Measurements from ENCODE around the gene C1orf94. TPM values are rescaled to one million over a fixed set of nuclear protein-coding genes. Genes with fewer than 3 reads are reported as not detected.

C1orf94 gene, protein sequence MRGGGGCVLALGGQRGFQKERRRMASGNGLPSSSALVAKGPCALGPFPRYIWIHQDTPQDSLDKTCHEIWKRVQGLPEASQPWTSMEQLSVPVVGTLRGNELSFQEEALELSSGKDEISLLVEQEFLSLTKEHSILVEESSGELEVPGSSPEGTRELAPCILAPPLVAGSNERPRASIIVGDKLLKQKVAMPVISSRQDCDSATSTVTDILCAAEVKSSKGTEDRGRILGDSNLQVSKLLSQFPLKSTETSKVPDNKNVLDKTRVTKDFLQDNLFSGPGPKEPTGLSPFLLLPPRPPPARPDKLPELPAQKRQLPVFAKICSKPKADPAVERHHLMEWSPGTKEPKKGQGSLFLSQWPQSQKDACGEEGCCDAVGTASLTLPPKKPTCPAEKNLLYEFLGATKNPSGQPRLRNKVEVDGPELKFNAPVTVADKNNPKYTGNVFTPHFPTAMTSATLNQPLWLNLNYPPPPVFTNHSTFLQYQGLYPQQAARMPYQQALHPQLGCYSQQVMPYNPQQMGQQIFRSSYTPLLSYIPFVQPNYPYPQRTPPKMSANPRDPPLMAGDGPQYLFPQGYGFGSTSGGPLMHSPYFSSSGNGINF
- total RNA-seq, result not detected

DNA sequence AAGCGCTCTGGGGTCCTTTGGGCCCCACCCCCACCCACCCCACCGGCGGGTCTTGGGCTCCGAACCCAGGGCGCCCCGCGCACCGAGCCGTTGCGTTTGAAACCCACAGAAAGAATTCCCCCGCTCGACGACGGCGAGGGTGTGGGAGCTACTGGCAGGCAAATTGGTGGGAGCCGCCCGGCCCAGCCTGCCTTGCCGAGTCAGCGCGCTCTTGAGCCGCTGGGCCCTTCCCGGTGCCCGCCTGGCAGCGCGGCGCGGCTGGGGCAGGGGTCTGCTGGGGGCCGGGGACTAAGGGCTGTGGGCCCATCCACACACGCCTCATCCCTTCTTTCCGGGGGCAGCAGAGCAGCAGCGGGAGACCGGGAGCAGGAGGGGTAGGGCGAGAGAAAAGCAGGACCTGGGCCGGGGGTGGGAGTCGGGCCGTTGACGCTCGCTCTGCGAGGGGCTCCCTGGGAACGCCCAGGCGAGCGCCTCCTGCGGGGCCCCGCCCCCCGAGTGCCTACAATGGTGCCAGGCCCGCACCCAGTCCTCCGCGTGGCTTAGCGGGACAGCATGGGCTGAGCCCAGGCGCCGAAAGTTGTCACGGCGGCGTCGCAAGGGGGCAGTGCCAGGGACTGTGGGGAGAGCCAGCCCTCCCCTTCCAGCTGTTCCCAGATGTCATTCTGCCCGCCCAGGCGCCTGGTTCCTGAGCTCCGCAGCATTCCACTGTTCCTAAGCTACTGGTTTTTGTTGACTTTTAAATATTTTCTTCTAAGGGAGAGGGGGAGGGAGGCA is at the start of gene C1orf94:
Gene C1orf94 (plus strand): TSS at position 78 of the 774 bp plus-strand sequence. CDS start 883 bp downstream, outside the sequence.
- no peak for DNase-seq

DNA sequence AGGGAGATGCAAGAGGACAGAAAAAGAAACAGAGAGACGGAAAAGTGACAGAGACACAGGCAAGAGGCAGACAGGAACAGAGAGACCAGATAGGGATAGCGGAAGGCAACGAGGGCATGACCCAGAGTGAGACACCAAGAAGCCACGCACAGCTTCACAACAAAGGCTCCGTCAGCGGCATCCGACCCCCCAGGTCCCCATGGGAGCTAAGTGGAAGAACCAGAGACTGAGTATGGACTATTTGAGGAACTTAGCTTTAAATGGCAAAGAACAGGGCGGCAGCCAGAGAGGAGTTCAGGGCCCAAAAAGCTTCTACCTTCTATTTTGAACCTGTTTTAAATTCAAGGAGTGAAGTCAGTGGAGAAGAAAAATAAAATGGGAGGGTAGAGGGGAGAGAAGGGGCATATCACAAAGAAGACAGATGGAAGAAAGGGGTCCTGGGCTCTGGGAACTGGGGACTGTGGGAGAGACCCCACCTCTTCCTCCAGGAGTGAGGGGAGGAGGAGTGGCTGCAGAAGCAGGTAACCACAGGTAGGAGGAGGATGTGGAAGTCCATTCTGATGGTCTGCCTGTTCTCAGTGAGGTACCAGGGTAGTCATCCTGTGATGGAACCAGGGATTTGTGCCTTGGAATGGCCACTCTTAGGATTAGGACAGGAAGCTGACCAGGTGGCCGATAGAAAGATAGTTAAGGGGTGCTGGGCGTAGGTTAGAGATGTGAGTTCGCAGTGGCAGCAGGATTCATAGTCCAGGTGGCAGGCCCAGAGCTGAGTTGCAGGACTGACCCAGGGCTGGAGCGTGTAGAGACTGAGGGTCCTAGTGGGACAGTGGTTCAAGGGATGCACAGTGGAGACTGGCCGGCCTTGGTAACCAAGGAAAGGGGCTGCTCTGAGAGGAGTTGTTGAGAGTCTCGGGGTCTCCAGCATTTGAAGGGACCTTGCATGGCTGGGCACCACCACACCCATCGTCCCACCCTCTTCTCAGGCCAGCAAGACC is 49.4 kb upstream of the C1orf94 start:
- no peak for DNase-seq

DNA sequence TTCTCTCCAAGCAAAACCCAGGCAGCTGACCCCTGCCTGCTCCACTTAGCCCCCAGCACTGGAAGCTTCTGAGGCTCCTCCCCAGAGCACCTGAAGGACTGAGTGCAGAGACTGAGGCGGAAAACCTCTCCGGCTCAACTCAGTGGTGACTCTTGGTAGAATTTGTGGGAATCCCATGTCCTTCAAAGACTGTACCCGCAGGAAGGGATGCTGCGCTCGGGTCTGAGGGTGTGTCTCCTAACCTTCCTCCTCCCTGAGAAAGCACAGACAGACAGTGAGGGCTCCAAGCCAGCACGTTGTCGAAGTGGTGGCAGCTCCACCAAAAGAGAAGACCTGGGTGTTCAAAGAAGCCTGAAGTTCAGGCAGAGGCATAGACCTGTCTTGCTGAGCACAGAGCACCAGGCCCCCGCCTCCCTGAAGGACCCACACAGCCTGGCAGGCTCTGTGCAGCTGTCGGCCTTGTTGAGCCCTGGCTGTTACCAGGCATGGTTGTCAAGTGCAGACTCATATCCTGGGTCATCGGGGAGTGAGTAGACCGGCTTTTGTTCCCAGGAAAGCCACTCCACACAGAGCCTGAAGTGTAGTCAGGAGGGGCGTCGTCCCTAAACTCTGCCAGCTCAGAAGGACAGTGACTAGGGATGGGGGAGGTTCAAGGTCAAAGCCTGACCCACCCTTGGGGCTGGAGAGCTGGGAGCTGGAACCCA is 48.4 kb upstream of the C1orf94 start:
- no peak for DNase-seq

DNA sequence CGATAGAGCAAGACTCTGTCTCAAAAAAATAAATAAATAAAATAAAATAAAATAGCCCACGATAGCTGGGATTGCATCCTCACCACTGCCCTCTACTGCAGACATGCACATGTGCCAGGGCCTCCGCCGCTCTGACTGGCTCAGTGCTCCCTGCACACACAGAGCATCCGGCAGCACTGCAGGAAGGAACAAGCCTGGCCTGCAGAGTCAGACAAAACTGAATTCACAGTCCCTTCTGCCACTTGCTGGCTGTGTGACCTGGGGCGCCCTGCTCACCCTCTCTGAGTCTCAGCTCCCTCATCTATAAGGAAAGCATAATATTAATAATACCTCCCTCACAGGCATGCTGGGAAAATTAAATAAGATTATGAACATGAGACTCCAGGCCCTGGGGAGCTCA is 47.1 kb upstream of the C1orf94 start:
- DNase-seq, result no peak

DNA sequence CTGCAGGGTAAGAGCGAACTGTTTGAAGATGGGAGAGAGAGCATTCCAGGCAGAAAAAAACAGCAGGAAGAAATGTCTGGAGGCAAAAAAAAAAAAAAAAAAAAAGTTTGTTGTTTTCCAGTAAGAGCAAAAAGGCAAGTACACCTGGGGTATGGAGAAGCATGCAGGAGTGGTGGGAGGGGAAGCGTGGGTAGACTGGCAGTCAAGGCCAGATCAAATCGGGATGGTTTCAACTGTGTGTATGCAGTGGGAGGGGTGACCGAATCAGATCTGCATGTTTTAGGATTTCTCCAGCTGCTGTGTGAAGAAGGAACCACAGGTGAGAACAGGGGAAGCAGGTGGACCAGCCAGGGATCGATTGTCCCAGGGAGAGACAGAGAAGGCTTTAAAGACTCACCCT is 46.4 kb upstream of the C1orf94 start:
- DNase-seq, result no peak

DNA sequence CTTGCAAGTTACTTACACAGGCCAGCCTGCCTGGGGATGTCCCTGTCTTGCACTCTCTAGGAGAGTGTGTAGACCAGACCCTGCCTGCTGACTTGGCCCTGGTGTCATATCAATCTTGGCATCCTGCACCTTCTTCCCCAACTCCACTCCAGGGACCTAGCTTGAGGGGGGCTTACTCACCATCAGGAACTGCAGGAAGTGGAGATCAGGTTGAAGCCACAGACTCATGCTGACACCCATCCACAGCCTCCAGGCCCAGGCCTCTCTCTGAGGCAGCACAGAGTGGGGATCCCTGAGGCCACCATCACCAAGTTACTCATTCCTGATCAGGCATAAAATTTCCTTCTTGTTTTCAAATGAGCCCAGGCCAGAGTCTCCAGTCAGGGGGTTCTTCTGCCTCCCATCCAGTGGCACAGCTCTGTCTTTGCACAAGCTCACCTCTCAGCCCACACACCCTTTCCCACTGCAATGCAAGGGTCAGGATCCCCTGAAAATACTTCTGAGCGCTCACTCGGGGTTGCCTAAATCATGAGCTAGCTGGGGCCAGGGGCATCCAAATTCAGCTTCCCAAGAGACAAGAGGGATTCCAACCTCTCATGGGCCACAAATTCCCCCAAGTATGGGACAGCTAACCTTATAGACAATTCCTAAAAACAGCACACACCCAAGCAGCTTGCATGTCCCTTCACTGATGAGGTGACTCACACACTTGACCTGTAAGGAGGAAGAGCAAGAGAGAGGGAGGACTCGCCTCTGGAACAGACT is 45.1 kb upstream of the C1orf94 start:
- DNase-seq, result no peak

DNA sequence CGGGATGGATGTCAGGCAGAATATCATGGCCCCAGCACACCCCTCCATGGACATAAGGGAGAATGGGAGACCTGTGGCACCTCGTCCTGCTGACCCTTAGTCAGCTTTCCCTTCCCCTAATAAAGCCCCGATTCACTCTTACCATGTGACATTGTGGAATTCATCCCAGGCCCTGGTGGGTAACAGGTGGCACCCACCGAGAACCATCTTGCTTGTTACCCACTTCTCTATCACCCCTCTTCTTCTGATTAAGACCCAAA is 44.6 kb upstream of the C1orf94 start:
- no peak for DNase-seq

DNA sequence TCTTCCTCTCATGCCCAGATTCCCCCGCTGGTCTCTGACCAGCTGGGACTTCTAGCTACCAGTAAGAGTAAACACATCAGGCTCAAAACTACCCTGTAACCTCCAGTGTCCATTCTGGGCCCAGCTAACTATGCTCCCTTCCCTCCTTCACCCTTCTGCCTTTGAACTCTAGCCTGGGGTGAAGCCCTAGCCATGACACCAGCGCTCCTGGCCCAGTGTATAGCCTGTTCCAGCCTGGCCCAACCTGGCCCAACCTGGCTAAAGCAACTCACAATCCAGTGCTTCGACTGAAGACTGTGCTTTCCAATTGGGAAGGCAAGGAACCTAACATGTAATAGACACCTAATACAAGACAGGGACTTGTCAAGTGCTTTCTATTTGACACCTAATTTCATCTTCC is 39.3 kb upstream of the C1orf94 start:
- DNase-seq, result no peak

DNA sequence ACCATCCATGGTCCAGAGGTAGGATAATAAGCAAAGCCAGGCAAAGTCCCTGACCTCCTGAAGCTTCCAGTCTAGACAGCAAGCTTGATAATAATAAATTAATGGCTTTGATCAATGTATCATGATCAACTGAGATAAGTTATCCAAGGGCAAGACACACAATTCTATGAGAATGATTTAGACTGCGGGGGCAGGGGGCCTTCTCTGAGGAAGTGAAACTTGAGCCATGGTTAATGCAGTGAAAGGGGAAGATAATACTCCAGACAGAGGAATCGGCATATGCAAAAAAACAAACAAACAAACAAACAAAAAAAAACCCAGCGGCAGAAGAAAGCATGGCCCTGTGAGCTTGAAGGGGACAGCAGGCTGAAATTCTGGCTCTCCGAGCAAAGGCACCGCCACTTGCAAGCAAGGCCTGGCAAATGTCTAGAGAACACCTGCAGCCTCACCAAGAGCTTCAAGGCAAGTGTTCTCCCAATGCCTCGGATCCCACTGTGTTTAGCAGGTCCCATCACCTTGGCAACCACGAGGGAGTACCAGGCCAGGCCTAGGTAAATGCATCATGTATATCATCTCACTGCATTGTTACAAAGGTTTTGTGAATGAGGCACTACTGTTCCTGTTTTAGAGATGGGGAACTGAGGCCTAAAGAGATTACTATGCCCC is 36.6 kb upstream of the C1orf94 start:
- DNase-seq, result no peak

DNA sequence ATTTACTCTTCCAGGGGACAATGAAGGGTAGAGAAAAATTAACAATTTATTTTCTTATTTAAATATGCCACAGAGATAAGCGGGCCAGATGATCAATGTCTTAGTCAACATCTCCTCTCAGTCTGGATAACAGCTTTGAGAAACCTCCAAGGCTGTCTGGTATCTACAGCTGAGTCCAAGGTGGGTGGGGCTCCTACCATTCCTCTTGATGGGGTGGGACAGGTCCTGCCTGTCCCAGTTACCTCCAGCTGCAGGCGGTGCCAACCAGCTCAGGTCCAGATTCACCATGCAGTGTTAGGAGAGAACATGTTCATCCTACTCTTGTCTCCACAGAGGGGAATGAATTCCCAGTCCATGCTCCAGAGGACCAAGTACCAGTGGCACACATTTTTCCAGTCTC is 32.7 kb upstream of the C1orf94 start:
- no peak for DNase-seq

DNA sequence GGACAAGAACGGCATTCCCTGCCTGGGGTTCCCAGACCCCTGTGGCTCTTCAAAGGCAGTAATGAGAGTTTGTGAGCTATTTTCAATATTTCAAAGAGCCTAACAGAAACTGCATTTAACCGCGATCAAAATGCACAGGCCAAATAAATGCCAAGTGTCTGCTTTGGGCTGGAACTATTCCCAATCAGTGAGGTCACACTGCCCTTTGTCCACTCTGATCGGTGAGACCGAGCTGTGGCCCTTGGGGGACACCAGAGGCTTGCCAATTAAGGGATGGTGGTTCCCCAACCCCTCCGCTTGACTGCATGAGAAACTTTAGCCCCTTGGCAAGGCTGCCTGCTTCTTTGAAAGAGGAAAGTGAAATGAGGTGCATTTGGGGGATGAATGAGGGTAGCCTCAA is 31.9 kb upstream of the C1orf94 start:
- DNase-seq, result no peak

DNA sequence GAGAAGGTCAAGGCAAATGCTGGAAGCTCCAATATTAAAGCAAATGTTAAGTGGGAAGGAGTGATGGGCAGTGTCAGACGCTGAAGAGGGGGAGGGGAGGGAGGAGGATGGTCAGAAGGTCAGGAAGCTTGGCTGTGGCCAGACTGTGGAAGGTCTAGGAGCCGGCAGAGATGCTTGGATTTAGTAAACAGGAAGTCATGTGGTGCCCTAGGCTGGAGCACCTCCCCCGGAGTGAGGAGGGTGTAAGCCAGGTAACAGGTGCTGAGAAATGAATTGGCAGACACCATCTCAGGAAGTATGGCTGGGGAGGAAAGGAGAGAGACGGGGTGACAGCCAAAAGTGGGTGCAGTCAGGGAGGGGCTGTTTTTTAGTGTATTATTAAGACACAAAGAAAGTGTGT is 29.4 kb upstream of the C1orf94 start:
- no peak for DNase-seq

DNA sequence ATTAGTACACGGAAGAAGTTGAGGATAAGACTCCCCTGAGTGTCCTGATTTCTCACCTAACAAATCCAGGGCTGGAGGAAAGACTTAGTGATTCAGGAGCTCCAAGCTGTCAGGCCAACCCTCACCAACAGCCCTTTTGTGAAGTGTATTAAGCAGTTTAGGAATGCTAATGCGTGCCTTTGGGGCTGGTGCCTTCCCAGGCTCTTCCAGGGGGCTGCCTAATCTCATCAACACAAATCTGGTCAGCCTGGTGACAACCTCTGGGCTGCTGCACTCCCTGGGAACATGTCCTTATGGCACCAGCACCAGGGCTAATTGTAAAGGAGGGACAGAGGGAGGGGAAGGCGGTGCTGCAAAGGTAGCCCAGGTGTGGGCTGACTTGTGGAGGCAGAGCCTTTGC is 27.2 kb upstream of the C1orf94 start:
- no peak for DNase-seq

DNA sequence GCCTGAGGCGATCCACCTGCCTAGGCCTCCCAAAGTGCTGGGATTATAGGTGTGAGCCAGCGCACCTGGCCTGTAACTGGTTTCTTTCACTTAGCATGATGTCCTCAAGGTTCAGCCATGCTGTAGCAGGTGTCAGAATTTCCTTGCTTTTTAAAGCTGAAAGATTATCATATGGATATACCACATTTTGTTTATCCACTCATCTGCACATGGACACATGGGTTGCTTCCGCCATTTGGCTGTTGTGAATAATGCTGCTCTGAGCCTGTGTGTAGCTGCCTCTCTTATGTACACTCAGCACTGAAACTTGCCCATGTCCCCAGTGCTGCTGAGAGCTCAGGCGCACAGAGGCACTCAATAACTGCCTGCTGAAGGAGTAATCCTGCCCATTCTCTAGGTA is 23.5 kb upstream of the C1orf94 start:
- DNase-seq, result no peak

DNA sequence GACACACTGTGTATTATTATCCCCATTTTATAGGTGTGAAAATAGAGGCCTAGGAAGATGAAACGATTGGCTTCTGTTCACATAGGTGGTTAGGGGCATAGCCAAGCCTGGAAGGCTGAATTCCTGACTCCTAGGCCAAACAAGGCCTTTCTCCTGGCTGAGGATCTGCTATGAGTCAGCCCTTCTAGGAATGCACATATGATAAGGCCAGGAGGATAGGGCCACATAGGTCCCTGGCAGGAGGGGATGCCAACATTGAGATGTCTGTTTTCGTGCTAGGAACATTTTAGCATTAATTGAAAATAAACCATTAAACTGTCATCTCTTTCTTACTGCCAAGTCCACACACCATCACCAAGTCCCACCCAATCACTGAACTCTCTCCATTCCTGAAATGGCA is 20.8 kb upstream of the C1orf94 start:
- DNase-seq, result no peak

DNA sequence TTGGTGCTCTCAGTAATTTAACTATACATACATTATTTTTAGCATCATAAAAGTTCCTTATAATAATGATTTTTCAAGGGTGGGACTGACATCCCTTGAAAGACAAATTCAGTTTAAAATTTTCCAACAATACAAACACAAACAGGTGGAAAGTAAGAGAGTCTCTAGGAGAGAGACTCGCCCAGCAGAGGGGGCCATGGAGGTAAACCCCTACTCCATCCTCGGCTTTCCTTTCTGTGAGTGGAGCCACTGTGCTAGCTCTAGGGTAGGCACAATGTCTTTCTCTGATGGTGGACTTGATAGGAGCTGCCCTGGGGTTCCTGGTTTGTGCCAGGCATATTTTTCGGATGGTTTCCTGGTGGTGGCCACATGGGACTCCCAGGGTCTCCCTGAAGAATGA is 20.0 kb upstream of the C1orf94 start:
- no peak for DNase-seq

DNA sequence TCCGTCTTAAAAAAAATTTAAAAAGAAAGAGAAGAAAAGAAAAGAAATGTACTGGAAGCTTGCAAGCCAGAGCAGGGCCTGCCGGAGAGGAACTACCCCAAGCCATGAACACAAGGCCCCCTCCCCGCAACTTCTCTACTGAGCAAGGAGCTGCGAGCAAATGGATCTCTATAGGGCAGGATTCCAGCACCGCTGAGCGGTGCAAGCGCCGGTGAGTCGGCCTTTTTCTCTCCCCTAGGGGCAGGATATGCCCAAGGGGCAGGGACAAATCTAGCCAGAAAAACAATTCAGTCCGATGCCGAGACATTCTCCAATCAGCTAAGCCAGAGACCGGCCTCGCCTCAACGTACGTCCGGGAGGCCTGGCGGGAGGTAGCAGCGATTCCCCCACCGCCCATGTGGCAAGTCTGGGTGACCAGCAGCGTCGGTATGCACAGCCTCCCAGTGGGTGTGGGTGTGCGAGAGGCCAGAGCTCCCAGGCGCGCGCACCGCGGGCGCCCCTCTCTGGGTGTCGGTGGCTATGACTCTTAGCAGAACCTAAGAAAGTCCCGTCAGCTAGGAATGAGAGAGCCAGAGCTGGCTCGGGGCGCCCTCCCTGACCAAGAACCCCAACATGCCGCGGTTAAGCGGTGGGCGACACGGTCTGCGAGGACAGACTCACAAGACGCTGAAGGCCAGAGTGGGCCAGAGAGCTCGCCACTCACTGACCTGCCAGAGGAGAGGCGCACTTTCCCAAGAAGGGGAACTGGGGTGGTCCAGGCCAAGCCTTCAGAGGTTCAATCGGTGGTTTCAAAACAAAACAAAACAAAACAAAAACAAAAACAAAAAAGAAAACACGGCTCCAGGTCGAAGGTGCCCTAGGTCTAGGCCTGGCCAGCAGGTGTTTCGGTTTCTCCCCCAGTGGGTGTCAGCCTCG is 13.6 kb upstream of the C1orf94 start:
- no peak for DNase-seq

DNA sequence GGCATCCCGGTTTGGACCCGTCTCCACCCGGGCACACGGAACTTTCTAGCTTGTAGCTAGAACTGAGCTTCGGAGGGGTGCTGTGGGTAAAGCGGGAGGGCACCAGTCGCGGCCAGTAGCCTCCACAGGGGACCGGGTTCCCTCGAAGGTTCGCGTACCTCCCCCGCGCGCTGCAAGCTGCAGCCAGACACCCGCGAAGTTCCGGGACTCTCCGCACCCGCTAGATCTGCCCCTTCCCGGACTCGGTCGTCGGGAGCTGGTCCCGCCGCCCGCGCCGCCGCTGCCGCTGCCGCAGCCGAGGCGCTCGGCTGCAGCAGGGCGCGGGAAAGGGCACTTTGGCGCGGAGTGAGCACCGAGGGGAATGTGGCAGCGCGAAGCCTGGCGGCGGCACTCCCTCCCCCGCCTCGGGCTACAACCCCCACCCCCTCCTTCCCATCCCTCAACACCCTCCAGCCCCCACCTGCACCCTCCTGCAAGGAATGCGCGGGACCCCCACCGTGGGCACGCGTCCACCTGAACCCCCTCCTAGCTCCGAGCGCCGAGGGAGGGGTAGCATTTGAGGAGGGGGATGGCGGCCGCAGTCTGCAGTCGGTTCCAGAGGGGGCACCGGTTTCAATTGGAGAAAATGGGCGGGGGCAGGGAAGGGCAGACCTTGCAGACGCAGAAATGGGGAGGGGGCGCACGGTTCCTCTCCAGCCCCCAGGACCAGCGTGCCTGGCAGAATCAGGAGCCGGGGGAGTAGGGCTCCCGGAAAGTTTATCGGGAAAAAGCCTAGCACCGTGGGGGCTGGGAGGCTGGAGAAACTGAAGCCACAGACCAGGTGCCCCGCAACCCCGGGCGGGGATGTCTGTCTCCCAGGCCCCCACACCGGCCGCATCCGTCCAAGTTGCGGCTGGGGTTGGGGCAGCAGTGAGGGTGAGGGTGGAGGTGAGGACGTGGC is 12.6 kb upstream of the C1orf94 start:
- DNase-seq, result no peak
